Activated T-helper 1 cell treated with anti-CD3 and anti-CD28 coated beads, Interleukin-12 subunit alpha, Interleukin-12 subunit beta, Interleukin-2, Interleukin-4 antibody, amounts not matched to agents 30 ng/mL and 10 ng/mL and 1 ng/mL, durations not matched to agents 14 hours and 24 hours and 36 hours (primary cell): ENCODE measurements around the gene NAT16. TPM values are rescaled to one million over a fixed set of nuclear protein-coding genes. Genes with fewer than 3 reads are reported as not detected.

Experiments used
- DNase-seq: peaks from one replicate; pipeline ENCODE4 v3.0.0; 2021; ENCODE audit warnings: low spot score
- H3K27ac Mint-ChIP-seq: one replicate; pipeline ENCODE4 v1.8.0; 2021; ENCODE audit warnings: mild to moderate bottlenecking, mixed read lengths
- H3K27me3 Mint-ChIP-seq: one replicate; pipeline ENCODE4 v1.8.0; 2022; ENCODE audit warnings: mild to moderate bottlenecking, moderate library complexity, mixed read lengths; ENCODE audit not compliant: insufficient read depth
- H3K36me3 Mint-ChIP-seq: one replicate; pipeline ENCODE4 v1.8.0; 2021; ENCODE audit warnings: low read depth, mixed read lengths
- H3K4me1 Mint-ChIP-seq: one replicate; pipeline ENCODE4 v1.8.0; 2021; ENCODE audit warnings: low read depth, mixed read lengths
- H3K4me3 Mint-ChIP-seq: one replicate; pipeline ENCODE4 v1.8.0; 2021; ENCODE audit warnings: mild to moderate bottlenecking, moderate library complexity, mixed read lengths
- H3K9me3 Mint-ChIP-seq: one replicate; pipeline ENCODE4 v1.8.0; 2021; ENCODE audit warnings: mixed read lengths
- intact Hi-C: fragments of 100-400 bp; cut with micrococcal nuclease; formaldehyde crosslinking; loops from one replicate; pipeline ENCODE4 v1.15.1; 2024
- total RNA-seq: library from RNA; stranded (reverse); gene quantifications from 2 replicates; pipeline ENCODE4 v1.2.3, GENCODE V29; 2022

The NAT16 gene
- total RNA-seq, 1 donor from 2014 or later: 0.08 TPM

- intact Hi-C loops: no loop called here
- DNase-seq: no peak
- H3K4me1 Mint-ChIP-seq: peaks cover 14% of the 10 kb centered on the region
- no peak overlapping the region for H3K27ac Mint-ChIP-seq
- H3K4me3 Mint-ChIP-seq: peak overlapping the region; percentile 83
- H3K27me3 Mint-ChIP-seq: peaks cover 11% of the 10 kb centered on the region
- no peaks in the 10 kb centered on the region for H3K9me3 Mint-ChIP-seq
- peaks cover 11% of the 10 kb centered on the region for H3K36me3 Mint-ChIP-seq
Observed at GRCh38 chr7:101155303-101155702, 24.8 kb downstream of the NAT16 start.

DNA sequence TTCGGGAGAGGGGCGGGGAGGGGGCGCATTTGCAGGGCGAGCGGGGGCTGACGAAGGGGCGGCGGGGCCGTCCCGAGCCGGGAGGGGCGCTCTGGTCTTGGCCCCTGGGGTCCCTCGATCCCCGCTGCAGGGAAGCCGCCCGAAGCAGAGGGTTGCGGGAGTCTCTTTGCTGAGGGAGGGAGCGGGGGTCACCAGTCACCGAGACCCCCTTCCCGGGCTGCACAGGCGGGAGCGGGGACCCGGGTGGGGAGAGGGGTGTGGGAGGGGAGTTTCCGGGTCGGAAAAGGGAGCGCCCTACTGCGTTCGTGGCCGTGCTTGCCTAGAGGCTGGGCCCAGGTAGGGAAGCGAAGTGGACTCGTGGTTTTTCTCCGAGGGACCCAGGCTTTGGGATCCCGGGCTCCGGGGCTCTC lies 25.4 kb downstream of the NAT16 start:
- peaks cover 12% of the 10 kb centered on the region for H3K27me3 Mint-ChIP-seq
- H3K4me3 Mint-ChIP-seq: peak overlapping the region; percentile 83
- intact Hi-C loops: loop anchor here (1.0 kb wide), 6 partner anchors 10 to 98 kb away; partner anchors contain the start of genes PLOD3 and VGF
- no peaks in the 10 kb centered on the region for H3K9me3 Mint-ChIP-seq
- peaks cover 14% of the 10 kb centered on the region for H3K4me1 Mint-ChIP-seq
- peak overlapping the region; percentile 37 for H3K27ac Mint-ChIP-seq
- DNase-seq: no peak
- H3K36me3 Mint-ChIP-seq: peaks cover 10% of the 10 kb centered on the region

DNA sequence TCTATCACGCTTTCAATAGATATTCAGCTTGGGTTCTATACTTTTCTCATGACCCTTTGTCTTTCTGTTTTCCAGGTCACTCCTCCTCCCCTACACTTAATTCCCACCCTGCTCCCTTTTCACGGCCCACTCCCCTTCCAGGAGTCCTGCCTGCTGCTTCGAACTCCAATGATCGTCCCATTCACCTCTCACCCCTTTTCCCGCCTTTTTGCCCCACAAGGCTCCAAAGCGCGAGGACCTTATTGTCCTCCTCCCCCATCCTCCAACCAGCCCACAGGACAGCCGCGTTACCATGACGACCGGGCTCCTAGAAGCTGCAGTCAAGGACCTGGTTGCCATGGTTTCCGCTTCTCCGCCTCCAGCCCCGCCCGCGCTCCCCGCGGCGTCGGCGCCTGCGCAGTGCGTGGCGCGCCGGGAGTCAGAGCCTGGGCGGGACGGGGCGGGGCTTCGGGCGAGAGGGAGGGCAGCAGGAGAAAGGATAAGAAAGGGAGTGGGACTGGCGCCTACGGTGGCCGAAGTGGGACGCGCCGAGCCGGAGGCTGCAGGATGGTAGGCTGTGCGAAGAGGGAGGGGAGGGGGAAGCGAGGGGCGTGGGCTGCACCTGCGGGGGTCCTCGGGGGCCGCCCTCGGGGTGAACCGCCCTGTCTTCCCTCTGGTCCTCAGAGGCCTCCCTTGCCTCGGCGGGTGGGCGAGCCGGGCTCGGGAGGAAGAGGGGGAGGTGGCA lies 26.0 kb downstream of the NAT16 start, which contains the start of gene AP1S1:
Gene AP1S1 (plus strand): TSS at position 508 of the 724 bp plus-strand sequence. CDS start 39 bp downstream, at position 547.
- H3K4me1 Mint-ChIP-seq: peaks cover 14% of the 10 kb centered on the region
- intact Hi-C loops: loop anchor here (1.0 kb wide), 6 partner anchors 10 to 98 kb away; partner anchors contain the start of genes PLOD3 and VGF
- H3K27ac Mint-ChIP-seq: peak within 1 kb of the TSS; percentile 57
- H3K27me3 Mint-ChIP-seq: peaks cover 15% of the 10 kb centered on the region
- peaks cover 10% of the 10 kb centered on the region for H3K36me3 Mint-ChIP-seq
- peak; percentile 92 for DNase-seq
- H3K9me3 Mint-ChIP-seq: no peaks in the 10 kb centered on the region
- H3K4me3 Mint-ChIP-seq: peak within 1 kb of the TSS; percentile 83

- Mint-ChIP-seq H3K36me3 (peaks cover 7% of the 10 kb centered on the region), H3K27me3 (peaks cover 20% of the 10 kb centered on the region), H3K4me1 (peaks cover 21% of the 10 kb centered on the region), H3K4me3 (no peak overlapping the region), H3K9me3 (no peaks in the 10 kb centered on the region), H3K27ac (no peak overlapping the region)
- DNase-seq: no peak
- intact Hi-C loops: no loop called here
Observed at GRCh38 chr7:101151908-101152651, 28.0 kb downstream of the NAT16 start.

DNA sequence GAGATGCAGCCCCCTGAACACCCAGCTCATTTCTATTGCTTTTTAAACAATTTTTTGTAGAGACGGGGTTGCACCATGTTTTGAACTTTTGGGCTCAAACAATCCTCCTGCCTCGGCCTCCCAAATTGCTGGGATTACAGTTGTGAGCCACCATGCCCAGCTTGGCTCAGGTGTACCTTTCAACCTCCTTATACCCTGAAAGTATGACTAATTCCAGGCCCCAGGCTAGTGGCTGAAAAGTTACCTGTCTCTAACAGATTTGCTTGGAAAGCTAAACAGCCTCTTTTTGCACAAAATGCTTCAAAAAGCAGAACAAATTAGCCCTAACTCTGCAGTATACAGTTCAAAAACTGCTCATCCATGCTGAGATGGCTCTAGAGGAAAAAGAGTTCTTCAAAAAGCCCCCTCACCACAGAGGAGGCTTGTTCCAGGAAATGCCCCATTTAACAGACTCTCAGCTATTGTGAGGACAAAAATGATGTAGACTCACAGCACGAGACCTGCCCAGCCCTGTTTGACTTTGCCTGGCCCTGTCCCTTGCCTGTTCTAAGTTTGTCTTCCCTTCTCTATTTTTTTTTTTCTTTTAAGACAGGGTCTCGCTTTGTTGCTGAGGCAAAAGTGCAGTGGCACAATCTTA lies 39.2 kb downstream of the NAT16 start:
- no peak overlapping the region for H3K27ac Mint-ChIP-seq
- no peak for DNase-seq
- peaks cover 41% of the 10 kb centered on the region for H3K4me1 Mint-ChIP-seq
- peaks cover 35% of the 10 kb centered on the region for H3K27me3 Mint-ChIP-seq
- H3K36me3 Mint-ChIP-seq: no peaks in the 10 kb centered on the region
- intact Hi-C loops: no loop called here
- no peaks in the 10 kb centered on the region for H3K9me3 Mint-ChIP-seq
- H3K4me3 Mint-ChIP-seq: no peak overlapping the region

- DNase-seq: no peak
- no peaks in the 10 kb centered on the region for H3K36me3 Mint-ChIP-seq
- H3K27ac Mint-ChIP-seq: no peak overlapping the region
- peaks cover 41% of the 10 kb centered on the region for H3K4me1 Mint-ChIP-seq
- H3K4me3 Mint-ChIP-seq: no peak overlapping the region
- H3K9me3 Mint-ChIP-seq: no peaks in the 10 kb centered on the region
- H3K27me3 Mint-ChIP-seq: peaks cover 32% of the 10 kb centered on the region
- intact Hi-C loops: no loop called here
Observed at GRCh38 chr7:101140339-101140699, 39.8 kb downstream of the NAT16 start.

- no peaks in the 10 kb centered on the region for H3K36me3 Mint-ChIP-seq
Observed at GRCh38 chr7:101138213-101138870, 41.8 kb downstream of the NAT16 start.

GRCh38 chr7:101137651-101138212 lies 42.4 kb downstream of the NAT16 start:
- intact Hi-C loops: loop anchor here (1.0 to 2.0 kb wide), 4 partner anchors 15 to 81 kb away; partner anchors contain the start of genes AP1S1, TRIM56 and ZNHIT1
- H3K27me3 Mint-ChIP-seq: peaks cover 29% of the 10 kb centered on the region
- H3K27ac Mint-ChIP-seq: peak overlapping the region; percentile 79
- H3K4me3 Mint-ChIP-seq: peak overlapping the region; percentile 67
- H3K36me3 Mint-ChIP-seq: no peaks in the 10 kb centered on the region
- no peak for DNase-seq
- peaks cover 57% of the 10 kb centered on the region for H3K4me1 Mint-ChIP-seq
- no peaks in the 10 kb centered on the region for H3K9me3 Mint-ChIP-seq

More at GRCh38 chr7:101138213-101138870, 41.8 kb downstream of the NAT16 start:
- peak overlapping the region; percentile 79 for H3K27ac Mint-ChIP-seq
- peaks cover 28% of the 10 kb centered on the region for H3K27me3 Mint-ChIP-seq
- intact Hi-C loops: loop anchor here (1.0 kb wide), 3 partner anchors 16 to 80 kb away; partner anchors contain the start of genes AP1S1, TRIM56 and ZNHIT1
- no peaks in the 10 kb centered on the region for H3K9me3 Mint-ChIP-seq
- peak; percentile 64 for DNase-seq
- H3K4me1 Mint-ChIP-seq: peaks cover 57% of the 10 kb centered on the region
- H3K4me3 Mint-ChIP-seq: peak overlapping the region; percentile 67

DNA sequence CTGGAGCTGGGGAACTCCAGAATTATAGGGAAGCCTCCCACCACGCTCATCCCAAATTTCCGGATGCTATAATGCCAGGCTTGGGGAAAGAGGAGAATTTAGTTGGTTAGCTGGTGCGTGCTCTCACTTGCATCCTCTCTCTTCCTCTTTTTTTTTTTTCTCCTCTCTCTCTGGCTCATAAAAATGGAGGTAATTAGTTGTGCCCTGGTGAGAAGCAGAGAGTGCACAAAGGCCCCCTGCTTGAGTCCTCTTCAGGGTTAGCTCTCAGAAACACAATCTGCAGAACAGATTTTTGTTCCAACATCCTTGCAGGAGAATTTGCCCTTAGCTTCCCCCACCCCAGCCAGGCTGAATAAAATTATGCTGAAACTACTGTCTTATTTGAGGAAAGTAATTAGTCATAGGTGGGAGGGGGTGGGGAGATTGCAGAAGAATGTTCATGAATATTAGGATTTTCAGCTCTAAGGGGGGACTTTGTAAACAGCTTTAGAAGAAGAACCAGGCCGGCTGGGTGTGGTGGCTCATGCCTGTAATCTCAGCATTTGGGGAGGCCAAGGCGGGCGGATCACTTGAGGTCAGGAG lies 45.6 kb downstream of the NAT16 start:
- H3K4me1 Mint-ChIP-seq: peaks cover 42% of the 10 kb centered on the region
- no peaks in the 10 kb centered on the region for H3K9me3 Mint-ChIP-seq
- peaks cover 40% of the 10 kb centered on the region for H3K27me3 Mint-ChIP-seq
- no peak overlapping the region for H3K4me3 Mint-ChIP-seq
- H3K27ac Mint-ChIP-seq: no peak overlapping the region
- DNase-seq: no peak
- intact Hi-C loops: no loop called here
- peaks cover 2% of the 10 kb centered on the region for H3K36me3 Mint-ChIP-seq

DNA sequence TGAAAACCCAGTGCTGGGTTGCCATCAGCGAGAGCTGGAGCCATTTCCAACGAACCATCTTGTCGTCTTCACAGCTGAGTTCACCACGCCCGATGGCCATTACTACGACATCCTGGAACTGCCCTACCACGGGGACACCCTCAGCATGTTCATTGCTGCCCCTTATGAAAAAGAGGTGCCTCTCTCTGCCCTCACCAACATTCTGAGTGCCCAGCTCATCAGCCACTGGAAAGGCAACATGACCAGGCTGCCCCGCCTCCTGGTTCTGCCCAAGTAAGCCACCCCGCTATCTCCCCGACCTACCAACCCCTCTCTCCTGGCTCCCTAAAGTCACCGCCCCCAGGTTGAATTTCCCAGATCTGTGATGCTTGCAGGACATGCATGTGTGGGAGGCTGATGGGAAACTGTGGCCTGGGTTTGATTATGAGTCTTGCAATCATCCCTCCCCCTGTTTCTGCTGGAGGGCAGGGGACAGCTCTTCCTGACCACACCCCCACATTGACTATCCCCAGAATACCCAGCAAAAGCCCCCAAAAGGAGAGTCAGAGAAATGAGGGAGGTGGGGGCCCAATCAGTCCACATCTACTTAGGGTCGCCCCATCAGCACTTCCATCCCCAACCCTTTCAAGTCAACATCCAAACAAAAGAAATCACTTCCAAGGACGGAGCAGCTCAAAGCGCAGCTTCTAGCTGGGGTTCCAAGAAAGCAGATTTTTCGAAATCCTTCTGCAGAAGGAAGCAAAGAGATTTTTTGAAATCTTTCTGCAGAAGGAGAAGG lies 46.3 kb downstream of the NAT16 start:
- intact Hi-C loops: no loop called here
- no peak for DNase-seq
- no peak overlapping the region for H3K27ac Mint-ChIP-seq
- no peak overlapping the region for H3K4me3 Mint-ChIP-seq
- peaks cover 43% of the 10 kb centered on the region for H3K27me3 Mint-ChIP-seq
- peaks cover 40% of the 10 kb centered on the region for H3K4me1 Mint-ChIP-seq
- no peaks in the 10 kb centered on the region for H3K9me3 Mint-ChIP-seq
- peaks cover 2% of the 10 kb centered on the region for H3K36me3 Mint-ChIP-seq
